NCI-H187 (cell line): ENCODE data around the gene PRSS53.

Experiments
- DNase-seq, 2 experiments: peaks; one replicate each; lab custom pipeline; 2025; lab: John Stamatoyannopoulos, UW

The PRSS53 gene

GRCh38 chr16:31094424-31095120, 5.8 kb upstream of the PRSS53 start, which contains the start of gene VKORC1:
Gene VKORC1, minus strand, starts transcription at chr16:31094797. Its CDS starts 68 bp downstream, at chr16:31094729.
- DNase-seq: peak; percentile 38 to 79

DNA sequence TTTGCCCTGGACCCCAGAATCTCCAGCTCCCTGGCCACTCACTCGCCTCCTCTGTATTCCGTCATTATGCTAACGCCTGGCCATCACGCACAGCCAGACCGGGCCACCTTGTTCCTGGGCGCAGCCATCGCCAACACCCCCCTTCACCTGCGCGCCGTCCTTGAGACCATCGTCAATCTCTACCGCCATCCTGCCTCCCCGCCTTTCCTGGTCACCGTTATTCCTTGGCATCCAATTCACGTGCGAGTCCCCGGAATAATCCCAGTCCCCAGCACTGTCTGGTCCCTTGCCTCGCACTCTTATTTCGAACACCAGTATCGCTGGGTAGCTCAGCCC, 5.3 kb upstream of the PRSS53 start:
- no peak for DNase-seq

- DNase-seq: no peak
These were observed 4.5 kb upstream of the PRSS53 start for GRCh38 chr16:31093132-31093703.

GRCh38 chr16:31092330-31092729, 3.6 kb upstream of the PRSS53 start:
- no peak for DNase-seq

DNA sequence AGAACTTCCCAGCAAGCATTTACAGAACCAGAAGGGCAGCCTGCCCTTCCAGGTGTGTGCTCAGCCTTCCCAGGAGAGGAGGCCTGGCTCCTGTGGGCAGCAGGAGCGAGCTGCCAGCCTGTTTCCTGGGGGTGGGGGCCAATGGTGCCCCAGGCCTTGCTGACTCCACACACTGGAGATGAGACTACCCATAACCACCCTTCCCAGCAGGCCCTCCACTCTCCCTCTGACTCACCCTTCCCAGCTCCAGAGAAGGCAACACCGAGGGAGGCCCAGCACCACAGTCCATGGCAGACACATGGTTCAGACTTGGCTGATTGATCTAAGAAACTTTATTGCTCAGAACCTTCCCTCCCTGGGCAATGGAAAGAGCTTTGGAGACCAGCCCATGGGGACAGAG, 1.8 kb upstream of the PRSS53 start:
- no peak for DNase-seq

DNA sequence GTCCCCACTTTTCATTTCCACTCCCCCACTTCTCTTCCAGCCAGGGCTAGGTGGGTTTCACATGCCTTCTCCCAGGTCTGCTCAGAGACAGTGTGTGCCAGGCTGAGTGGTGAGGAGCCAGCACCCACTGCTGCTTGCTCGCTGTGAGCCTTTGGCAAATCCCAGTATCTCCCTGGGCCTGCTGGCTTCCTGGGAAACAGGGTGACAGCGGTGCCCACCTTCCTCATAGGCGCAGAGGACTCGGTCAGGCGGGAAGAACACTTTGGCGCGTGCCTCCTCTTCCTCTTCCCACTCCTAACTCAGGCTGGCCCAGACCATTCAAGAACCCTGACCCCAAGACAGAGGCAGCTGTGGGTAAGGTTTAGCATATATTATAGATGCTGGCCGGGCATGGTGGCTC, 456 bp upstream of the PRSS53 start:
- DNase-seq: no peak

DNA sequence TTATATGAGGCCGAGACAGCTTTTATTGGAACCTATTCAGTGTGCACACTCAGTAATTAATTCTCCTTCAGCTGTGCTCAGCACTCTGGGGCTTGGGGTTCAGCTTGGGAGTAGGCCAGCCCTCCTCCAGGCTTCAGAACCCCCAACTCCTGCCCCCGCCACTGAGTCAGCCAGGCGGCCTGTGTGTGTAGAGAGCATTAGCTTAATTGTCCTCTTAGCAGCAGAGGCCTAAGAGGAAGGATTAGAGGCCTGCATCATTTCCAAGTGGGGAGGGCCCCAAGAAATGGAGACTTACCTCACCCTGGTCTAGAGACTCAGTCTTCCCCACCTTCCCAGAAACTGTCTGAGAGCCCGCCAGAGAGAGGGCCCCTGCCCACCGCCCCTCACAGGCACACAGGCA, 772 bp downstream of the PRSS53 start:
- DNase-seq: no peak

DNA sequence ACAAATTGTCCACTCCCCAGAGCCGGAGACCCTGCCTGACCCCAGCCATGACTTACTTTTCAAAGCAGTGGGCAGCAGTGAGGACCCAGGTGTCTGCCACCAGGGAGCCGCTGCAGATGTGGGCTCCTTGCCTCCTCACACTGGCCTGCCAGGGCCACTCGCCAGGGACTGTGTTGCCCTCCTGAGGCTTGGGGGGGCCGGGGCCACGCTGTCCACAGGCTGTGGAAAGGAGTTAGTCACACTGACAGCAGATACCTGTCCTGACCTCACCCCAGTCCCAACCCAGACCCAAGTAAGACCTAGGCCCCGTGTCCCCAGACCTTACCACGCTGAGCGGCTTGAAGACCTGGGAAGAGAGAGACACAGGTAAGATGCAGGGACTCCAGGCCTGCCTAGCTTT, 1.3 kb downstream of the PRSS53 start:
- no peak for DNase-seq

GRCh38 chr16:31086629-31086906, 2.2 kb downstream of the PRSS53 start:
- DNase-seq: no peak

DNA sequence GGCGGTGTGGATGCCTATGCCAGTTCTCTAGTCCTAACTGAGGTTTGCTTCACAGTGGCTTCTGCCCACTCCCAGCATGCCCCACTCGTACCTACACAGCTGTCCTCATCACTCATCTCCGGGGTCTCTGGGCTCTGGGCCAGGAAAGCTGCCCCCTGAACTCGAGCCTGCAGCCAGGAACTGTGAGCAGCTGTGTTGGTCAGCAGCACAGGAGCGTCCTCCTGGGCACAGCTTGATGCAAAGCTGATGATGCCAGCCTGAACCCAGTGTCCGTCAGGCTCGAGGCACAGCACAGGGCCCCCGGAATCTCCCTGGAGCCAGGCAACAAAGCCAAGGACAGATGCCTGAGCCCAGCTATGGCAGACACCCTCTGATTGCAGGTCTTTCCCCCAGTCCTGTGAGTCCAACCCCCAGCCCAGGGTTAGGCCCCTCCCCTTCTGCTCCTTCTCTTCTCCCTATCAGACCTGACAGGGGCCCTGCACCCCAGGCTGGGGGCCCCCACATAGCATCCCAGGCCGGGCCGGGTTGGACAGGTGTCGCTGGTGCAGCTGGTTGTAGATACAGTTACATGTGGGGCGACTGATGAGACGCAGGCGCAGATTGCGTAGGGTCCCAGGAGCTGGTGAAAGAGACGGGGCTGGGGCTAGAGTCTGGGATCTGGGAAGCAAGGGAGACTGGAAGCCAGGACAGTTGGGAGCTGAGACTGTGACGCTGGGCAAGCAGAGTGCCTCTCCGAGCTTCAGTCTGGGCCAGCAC, 2.7 kb downstream of the PRSS53 start:
- DNase-seq: no peak

- DNase-seq: no peak
These were observed 3.3 kb downstream of the PRSS53 start for GRCh38 chr16:31085411-31085810.

DNA sequence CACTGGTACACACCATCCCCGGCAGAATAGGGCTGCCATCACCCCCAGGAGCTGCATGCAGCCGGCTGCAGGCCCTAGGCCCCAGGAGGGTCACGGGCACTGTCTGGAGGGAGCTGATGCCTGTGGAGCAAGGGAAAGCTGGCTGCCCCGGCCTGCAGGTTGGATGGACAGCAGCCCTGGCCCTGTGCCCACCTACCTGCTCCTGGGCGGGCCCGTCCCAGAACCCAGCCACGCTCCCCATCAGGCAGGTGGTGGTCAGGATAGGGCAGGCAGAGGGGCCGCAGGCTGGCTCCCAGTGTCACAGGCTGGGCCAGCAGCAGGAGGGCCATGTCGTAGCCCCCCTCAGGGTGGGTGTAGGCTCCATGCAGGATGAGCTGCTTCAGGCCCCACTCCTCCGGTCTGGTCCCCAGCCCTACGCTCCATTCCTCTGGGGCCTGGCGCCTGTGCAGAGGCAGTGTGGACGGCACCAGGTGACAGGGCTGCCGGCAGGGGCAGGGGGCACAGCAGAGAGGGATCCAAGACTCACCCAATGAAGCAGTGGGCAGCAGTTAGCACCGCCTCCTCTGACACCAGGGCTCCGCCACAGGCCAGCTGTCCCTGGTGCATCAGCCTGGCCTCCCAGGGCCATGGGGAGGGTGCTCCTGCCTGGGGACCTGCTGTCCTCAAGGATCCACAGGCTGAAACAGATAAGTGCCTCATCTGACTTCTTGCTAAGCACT, 4.0 kb downstream of the PRSS53 start:
- no peak for DNase-seq

DNA sequence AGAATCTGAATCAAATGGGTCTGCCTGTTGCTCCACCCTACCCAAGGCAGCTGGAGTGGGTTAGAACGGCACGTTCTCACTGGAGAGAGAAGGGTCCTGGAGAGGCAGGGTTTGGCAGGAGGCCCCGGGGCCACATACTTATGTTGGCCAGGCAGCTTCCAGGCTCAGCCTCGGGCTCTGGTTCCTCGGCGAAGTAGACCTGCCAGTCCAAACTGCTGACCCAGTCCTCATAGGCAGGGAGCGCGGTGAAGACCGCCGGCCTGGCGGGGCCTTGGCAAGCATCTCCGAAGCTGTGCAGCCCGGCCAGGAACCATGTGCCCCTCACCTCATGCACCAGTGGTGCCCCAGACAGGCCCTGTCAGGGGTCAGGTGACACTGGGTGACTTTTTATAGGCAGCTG, 4.8 kb downstream of the PRSS53 start:
- DNase-seq: no peak

DNA sequence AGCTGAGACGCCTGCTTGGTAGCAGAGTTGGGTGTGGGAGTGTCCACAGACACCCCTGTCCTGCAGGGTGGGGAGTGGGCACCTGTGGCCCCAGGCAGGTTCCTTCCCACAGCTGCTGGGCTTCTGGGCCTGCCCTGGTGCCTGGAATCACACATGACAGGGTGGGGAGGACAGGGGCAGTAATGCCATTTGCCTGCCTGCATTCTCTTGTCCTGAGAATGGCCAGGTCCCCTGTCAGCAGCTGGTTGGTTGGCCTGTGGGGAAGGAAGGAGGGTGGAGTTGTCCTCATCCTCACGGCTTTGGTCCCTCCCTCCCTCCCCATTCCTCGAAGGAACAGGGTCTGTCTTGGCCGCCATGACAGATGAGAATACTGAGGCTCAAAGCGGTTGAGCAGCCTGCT, 5.2 kb downstream of the PRSS53 start:
- no peak for DNase-seq

DNA sequence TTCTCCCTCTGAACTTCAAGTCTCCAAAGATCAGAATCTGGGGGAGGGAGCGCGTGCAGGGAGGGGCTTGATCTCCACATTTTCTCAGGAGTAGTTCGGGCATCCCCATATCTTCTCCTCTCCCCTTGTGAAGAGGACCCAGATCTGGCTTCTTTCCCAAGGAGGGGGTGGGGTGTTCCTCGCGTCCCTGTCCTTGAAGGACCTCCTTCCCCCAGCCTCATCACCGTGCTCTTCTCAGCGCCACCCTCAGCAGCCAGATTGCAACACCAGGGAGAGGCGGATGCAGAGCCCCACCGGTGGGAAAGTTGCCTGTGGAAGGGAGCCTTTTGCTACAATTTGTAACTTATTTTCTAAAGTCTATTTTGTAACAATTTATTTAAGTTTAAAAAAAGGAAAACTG, 5.7 kb downstream of the PRSS53 start:
- DNase-seq: no peak

- no peak for DNase-seq
These were observed 6.2 kb downstream of the PRSS53 start for GRCh38 chr16:31082368-31083045.

DNA sequence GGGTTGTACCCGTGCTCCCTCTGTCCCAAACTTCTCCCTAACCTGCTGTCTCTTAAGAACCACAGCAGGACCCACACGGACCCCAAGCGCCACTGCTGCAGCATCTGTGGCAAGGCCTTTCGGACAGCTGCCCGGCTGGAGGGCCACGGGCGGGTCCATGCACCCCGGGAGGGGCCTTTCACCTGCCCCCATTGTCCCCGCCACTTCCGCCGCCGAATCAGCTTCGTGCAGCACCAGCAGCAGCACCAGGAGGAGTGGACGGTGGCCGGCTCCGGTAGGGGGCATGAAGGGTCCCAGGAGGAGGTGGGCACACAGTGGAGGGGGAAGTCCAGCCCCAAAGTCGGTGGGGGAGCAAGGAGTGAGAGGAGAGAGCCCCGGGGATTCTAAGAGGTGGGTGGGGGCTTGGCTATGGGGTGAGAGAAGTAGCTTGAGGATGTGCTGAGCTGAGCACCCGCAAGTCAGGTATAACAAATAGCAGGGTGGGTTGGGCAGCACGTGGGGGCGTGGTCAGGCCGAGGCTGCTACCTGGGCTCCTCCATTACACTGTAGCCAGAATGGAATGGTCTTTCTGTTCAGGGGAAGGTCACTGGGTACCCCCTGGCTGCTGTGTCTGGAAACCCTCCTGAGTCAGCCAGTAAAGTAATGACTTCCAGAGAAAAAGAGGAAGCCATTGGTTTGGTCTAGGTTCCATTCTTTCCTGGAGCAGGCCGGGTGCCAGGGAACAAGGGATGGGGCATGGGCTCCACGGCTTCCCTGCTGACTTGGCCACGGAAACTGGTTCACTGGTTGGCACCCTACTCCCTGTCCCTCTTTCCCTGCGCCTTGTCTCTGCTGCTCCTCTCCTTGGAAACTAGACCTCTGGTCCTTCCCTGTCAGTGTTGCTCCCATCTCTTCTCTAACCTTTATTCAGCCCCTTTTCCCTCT, 7.1 kb downstream of the PRSS53 start:
- DNase-seq: no peak

- no peak for DNase-seq
These were observed 7.9 kb downstream of the PRSS53 start for GRCh38 chr16:31080756-31081419.

DNA sequence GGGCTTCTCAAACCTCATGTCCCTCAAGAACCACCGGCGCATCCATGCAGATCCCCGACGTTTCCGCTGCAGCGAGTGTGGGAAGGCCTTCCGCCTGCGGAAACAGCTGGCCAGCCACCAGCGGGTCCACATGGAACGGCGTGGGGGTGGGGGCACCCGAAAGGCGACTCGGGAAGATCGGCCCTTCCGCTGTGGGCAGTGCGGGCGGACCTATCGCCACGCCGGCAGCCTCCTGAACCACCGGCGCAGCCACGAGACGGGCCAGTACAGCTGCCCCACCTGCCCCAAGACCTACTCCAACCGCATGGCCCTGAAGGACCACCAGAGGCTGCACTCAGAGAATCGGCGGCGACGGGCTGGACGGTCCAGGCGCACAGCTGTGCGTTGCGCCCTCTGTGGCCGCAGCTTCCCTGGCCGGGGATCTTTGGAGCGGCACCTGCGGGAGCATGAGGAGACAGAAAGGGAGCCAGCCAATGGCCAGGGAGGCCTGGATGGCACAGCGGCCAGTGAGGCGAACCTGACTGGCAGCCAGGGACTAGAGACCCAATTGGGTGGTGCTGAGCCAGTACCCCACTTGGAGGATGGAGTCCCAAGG, 8.6 kb downstream of the PRSS53 start:
- no peak for DNase-seq

- DNase-seq: no peak
These were observed 9.3 kb downstream of the PRSS53 start for GRCh38 chr16:31079342-31079944.
